GM12892 (cell line): Measurements from ENCODE around the gene CCDC137.
"Not testable (repeated sequence)": the region's sequence is repeated elsewhere in the genome, so short reads cannot be mapped to it uniquely, and the experiment has no call there.

ENCODE experiments used
- POLR2A ChIP-seq: IDR thresholded peaks from 2 replicates; pipeline ENCODE4 v1.6.1; 2011; ENCODE audit warnings: low read depth, low read length, control low read depth
- POLR2AphosphoS5 ChIP-seq: IDR thresholded peaks from 2 replicates; pipeline ENCODE4 v1.6.1; 2011; ENCODE audit warnings: low read depth, low read length, control low read depth
- TAF1 ChIP-seq: IDR thresholded peaks from 2 replicates; pipeline ENCODE4 v1.6.1; 2011; ENCODE audit warnings: low read depth, mild to moderate bottlenecking, control low read depth, low read length, borderline replicate concordance

- not testable (repeated sequence) for TF ChIP-seq POLR2AphosphoS5, TAF1, POLR2A
Observed at GRCh38 chr17:81618307-81618706, 48.2 kb upstream of the CCDC137 start.
